Measurements from ENCODE around the gene IL12RB2. TPM values are rescaled to one million over a fixed set of nuclear protein-coding genes. Genes with fewer than 3 reads are reported as not detected.

The IL12RB2 gene
- total and polyA plus RNA-seq, 2 donors from 2014 or later: 0.26 to 1.5 TPM

GRCh38 chr1:67361641-67362040 is 54.0 kb downstream of the IL12RB2 start:
- Histone ChIP-seq H3K36me3 (ENCODE audit: control insufficient read depth in 2 of 3, insufficient read depth in 3 of 3, low read length in 3 of 3) (no peaks in the 10 kb centered on the region), H3K9me3 (ENCODE audit: control insufficient read depth in 2 of 3, insufficient read depth in 1 of 3, low read length in 3 of 3) (no peaks in the 10 kb centered on the region), H3K4me1 (ENCODE audit: control insufficient read depth in 2 of 3, insufficient read depth in 2 of 3, low read depth in 1 of 3, low read length in 3 of 3) (no peaks in the 10 kb centered on the region), H3K27ac (ENCODE audit: low read depth in 2 of 2, low read length in 2 of 2) (no peak overlapping the region), H3K4me3 (ENCODE audit: low read length in 3 of 3) (no peak overlapping the region), H3K27me3 (ENCODE audit: control insufficient read depth, insufficient read depth, low read length) (no peaks in the 10 kb centered on the region), H3K9ac (ENCODE audit: low read length in 3 of 3) (no peak overlapping the region)
- no peak for TF ChIP-seq CTCF (IDR thresholded peaks at IDR 0.05; ENCODE audit: borderline replicate concordance, extremely low read depth, insufficient read depth)
- FAIRE-seq (no peak), DNase-seq (no peak)
- intact Hi-C loops (cut with DNase I): no loop called here

GRCh38 chr1:67367370-67368045 is 59.8 kb downstream of the IL12RB2 start:
- no peak overlapping the region for H3K4me3 ChIP-seq (ENCODE audit: low read length in 3 of 3)
- H3K4me1 ChIP-seq (ENCODE audit: control insufficient read depth in 2 of 3, insufficient read depth in 2 of 3, low read depth in 1 of 3, low read length in 3 of 3): no peaks in the 10 kb centered on the region
- DNase-seq (peak in 2 of 5 donors; percentile 48 to 72), FAIRE-seq (no peak)
- intact Hi-C loops (cut with DNase I): no loop called here
- no peak overlapping the region for H3K27ac ChIP-seq (ENCODE audit: low read depth in 2 of 2, low read length in 2 of 2)
- no peak overlapping the region for H3K9ac ChIP-seq (ENCODE audit: low read length in 3 of 3)
- H3K27me3 ChIP-seq (ENCODE audit: control insufficient read depth, insufficient read depth, low read length): no peaks in the 10 kb centered on the region
- no peak for TF ChIP-seq CTCF (IDR thresholded peaks at IDR 0.05; ENCODE audit: borderline replicate concordance, extremely low read depth, insufficient read depth)
- no peaks in the 10 kb centered on the region for H3K36me3 ChIP-seq (ENCODE audit: control insufficient read depth in 2 of 3, insufficient read depth in 3 of 3, low read length in 3 of 3)
- H3K9me3 ChIP-seq (ENCODE audit: control insufficient read depth in 2 of 3, insufficient read depth in 1 of 3, low read length in 3 of 3): no peaks in the 10 kb centered on the region

- Histone ChIP-seq H3K9ac (ENCODE audit: low read length in 3 of 3) (no peak overlapping the region), H3K27me3 (ENCODE audit: control insufficient read depth, insufficient read depth, low read length) (no peaks in the 10 kb centered on the region), H3K36me3 (ENCODE audit: control insufficient read depth in 2 of 3, insufficient read depth in 3 of 3, low read length in 3 of 3) (no peaks in the 10 kb centered on the region), H3K4me1 (ENCODE audit: control insufficient read depth in 2 of 3, insufficient read depth in 2 of 3, low read depth in 1 of 3, low read length in 3 of 3) (no peaks in the 10 kb centered on the region), H3K9me3 (ENCODE audit: control insufficient read depth in 2 of 3, insufficient read depth in 1 of 3, low read length in 3 of 3) (no peaks in the 10 kb centered on the region), H3K4me3 (ENCODE audit: low read length in 3 of 3) (no peak overlapping the region), H3K27ac (ENCODE audit: low read depth in 2 of 2, low read length in 2 of 2) (no peak overlapping the region)
- DNase-seq (no peak), FAIRE-seq (no peak)
- no peak for TF ChIP-seq CTCF (IDR thresholded peaks at IDR 0.05; ENCODE audit: borderline replicate concordance, extremely low read depth, insufficient read depth)
- intact Hi-C loops (cut with DNase I): no loop called here
Measured at GRCh38 chr1:67368046-67368514, 60.4 kb downstream of the IL12RB2 start.

Data from kidney (tissue), 14 donors.